B cell (primary cell): ENCODE measurements around the gene SRC. TPM values are rescaled to one million over a fixed set of nuclear protein-coding genes. Genes with fewer than 3 reads are reported as not detected.

Experiments
- ATAC-seq: fragments of 200-7000 bp; cut with Tn5 transposase; one replicate; pipeline ENCODE4 v1.10.0; 2021; ENCODE audit warnings: low read depth, mild to moderate bottlenecking, moderate number of reproducible peaks, moderate library complexity
- CTCF ChIA-PET: fragments of 350-600 bp; sonication (Branson Sonifier 250); formaldehyde crosslinking; loops from one replicate; lab custom pipeline; 2021; ENCODE audit warnings: antibody characterized with exemption, inconsistent platforms; lab: Charles Lee
- POLR2A ChIA-PET: fragments of 350-600 bp; sonication (Branson Sonifier 250); formaldehyde crosslinking; loops from one replicate; lab custom pipeline; 2021; ENCODE audit warnings: antibody characterized with exemption; lab: Charles Lee
- DNase-seq: peaks from one replicate; pipeline ENCODE4 v3.0.0; 2013
- H2AFZ ChIP-seq: 2 replicates; pipeline ENCODE4 v1.6.1; 2012; ENCODE audit warnings: mild to moderate bottlenecking, low read depth, low read length; ENCODE audit not compliant: insufficient read depth, poor library complexity, severe bottlenecking
- H3K27ac ChIP-seq, 2 donors: 1 replicate in 1 of 2; 2 replicates in 1 of 2; pipeline ENCODE4 v1.5.1; 2012 to 2013; ENCODE audit warnings: low read length in 2 of 2, mild to moderate bottlenecking in 2 of 2, moderate library complexity in 1 of 2
- H3K27me3 ChIP-seq, 4 experiments: fragments of 200-600 bp in 1 of 4; sonication (generic) in 1 of 4; replicated peaks in 1 of 4; 1 replicate in 2 of 4; 2 replicates in 2 of 4; pipeline versions ENCODE4 v1.6.1 to v1.7.0; 2013 to 2016; ENCODE audit warnings: low read length in 3 of 4, mild to moderate bottlenecking in 2 of 4, mixed read lengths in 1 of 4, moderate library complexity in 1 of 4; ENCODE audit not compliant: insufficient read depth in 4 of 4, control insufficient read depth in 3 of 4; ENCODE audit errors: control extremely low read depth in 1 of 4
- H3K36me3 ChIP-seq, 2 experiments: replicated peaks in 1 of 2; 1 replicate in 1 of 2; 2 replicates in 1 of 2; pipeline versions ENCODE4 v1.6.1 to v1.7.1; 2013; ENCODE audit warnings: low read length in 1 of 2; ENCODE audit not compliant: insufficient read depth in 2 of 2, control insufficient read depth in 1 of 2; ENCODE audit errors: control extremely low read depth in 1 of 2, extremely low read depth in 1 of 2
- H3K4me1 ChIP-seq, 2 donors: fragments of 200-600 bp in 1 of 2; sonication (generic) in 1 of 2; 1 replicate in 1 of 2; 2 replicates in 1 of 2; pipeline versions ENCODE4 v1.5.1 to v1.6.1; 2013 to 2017; ENCODE audit warnings: low read length in 2 of 2; ENCODE audit not compliant: control insufficient read depth in 2 of 2, insufficient read depth in 2 of 2
- H3K4me2 ChIP-seq: replicated peaks from 2 replicates; pipeline ENCODE3; 2012; ENCODE audit warnings: mild to moderate bottlenecking, low read depth, low read length; ENCODE audit not compliant: poor library complexity, severe bottlenecking
- H3K4me3 ChIP-seq, 5 experiments: fragments of 200-600 bp in 1 of 5; sonication (generic) in 1 of 5; 1 replicate in 3 of 5; 2 replicates in 2 of 5; pipeline versions ENCODE4 v1.5.1 to v1.7.0; 2011 to 2016; ENCODE audit warnings: low read length in 4 of 5, mild to moderate bottlenecking in 4 of 5, low read depth in 2 of 5, control low read depth in 1 of 5, moderate library complexity in 1 of 5; ENCODE audit not compliant: insufficient read depth in 1 of 5; ENCODE audit errors: control extremely low read depth in 1 of 5, extremely low read depth in 1 of 5
- H3K79me2 ChIP-seq: fragments of 200-600 bp; sonication (generic); one replicate; pipeline ENCODE4 v1.6.0; 2016; ENCODE audit warnings: low read length; ENCODE audit not compliant: control insufficient read depth, insufficient read depth
- H3K9ac ChIP-seq: fragments of 200-600 bp; sonication (generic); 2 replicates; pipeline ENCODE4 v1.6.1; 2017; ENCODE audit warnings: mild to moderate bottlenecking, low read length, moderate library complexity
- H3K9me3 ChIP-seq, 3 donors: one replicate each; pipeline versions ENCODE4 v1.6.1 to v1.7.1; 2013; ENCODE audit warnings: low read length in 2 of 3; ENCODE audit not compliant: control insufficient read depth in 2 of 3, insufficient read depth in 1 of 3; ENCODE audit errors: control extremely low read depth in 1 of 3
- H4K20me1 ChIP-seq: 2 replicates; pipeline ENCODE4 v1.6.0; 2012; ENCODE audit warnings: mild to moderate bottlenecking, low read length; ENCODE audit not compliant: insufficient read depth, control insufficient read depth, poor library complexity, severe bottlenecking
- H3K27ac Mint-ChIP-seq: one replicate; pipeline ENCODE4 v1.8.0; 2021; ENCODE audit warnings: mixed read lengths
- H3K27me3 Mint-ChIP-seq: one replicate; pipeline ENCODE4 v1.8.0; 2021; ENCODE audit warnings: mixed read lengths
- H3K4me1 Mint-ChIP-seq: one replicate; pipeline ENCODE4 v1.8.0; 2021; ENCODE audit warnings: mixed read lengths
- H3K4me3 Mint-ChIP-seq: one replicate; pipeline ENCODE4 v1.8.0; 2021; ENCODE audit warnings: mixed read lengths
- H3K9me3 Mint-ChIP-seq: one replicate; pipeline ENCODE4 v1.8.0; 2022; ENCODE audit warnings: mixed read lengths; ENCODE audit not compliant: insufficient read depth
- CTCF ChIP-seq: fragments of 200-600 bp; IDR thresholded peaks from one replicate; pipeline ENCODE4 v1.8.0; 2022; ENCODE audit warnings: antibody characterized with exemption, mild to moderate bottlenecking
- EZH2 ChIP-seq: IDR thresholded peaks from 2 replicates; pipeline ENCODE4 v1.6.1; 2012; ENCODE audit warnings: borderline replicate concordance, low read depth, mild to moderate bottlenecking, moderate library complexity, low read length; ENCODE audit not compliant: insufficient read depth, poor library complexity, severe bottlenecking
- WGBS: methylation state at CpG from one replicate; pipeline ENCODE4 v1.1.5; 2013; ENCODE audit warnings: missing lambda C conversion rate; ENCODE audit not compliant: insufficient coverage; 5-methylcytosine and 5-hydroxymethylcytosine counted together
- intact Hi-C: fragments of 100-400 bp; cut with micrococcal nuclease; formaldehyde crosslinking; loops from one replicate; pipeline ENCODE4 v1.10.0; 2022
- polyA plus RNA-seq: library from polyadenylated mRNA; depleted of rRNA; stranded (reverse); fragments of >200 nt; gene quantifications from 2 replicates; pipeline ENCODE4 v1.2.3, GENCODE V29; 2012
- total RNA-seq, 2 donors: library from RNA; stranded (reverse); fragments of 120-200 nt in 1 of 2; gene quantifications; 1 replicate in 1 of 2; 2 replicates in 1 of 2; pipeline versions ENCODE4 v1.2.3 to v1.2.4, GENCODE V29; 2013 to 2022

Gene SRC
- total and polyA plus RNA-seq, 2 donors (not counting 1 experiment from before 2014, with no cell fraction given): 6.5 to 16.8 TPM

- no peak for ATAC-seq
- no peak for DNase-seq
- no peak overlapping the region for H3K27ac ChIP-seq
- Mint-ChIP-seq H3K9me3 (no peaks in the 10 kb centered on the region), H3K27me3 (peaks cover 21% of the 10 kb centered on the region), H3K27ac (no peak overlapping the region), H3K4me3 (no peak overlapping the region), H3K4me1 (no peaks in the 10 kb centered on the region)
- no peaks in the 10 kb centered on the region for H3K4me1 ChIP-seq
- H4K20me1 ChIP-seq: no peaks in the 10 kb centered on the region
- WGBS: no CpG with 5 or more reads among the region's 1 CpG
- H3K9me3 ChIP-seq: no peaks in the 10 kb centered on the region
- POLR2A ChIA-PET: no interaction called here
- intact Hi-C loops: no loop called here
- H3K9ac ChIP-seq: no peak overlapping the region
- no peak overlapping the region for H3K4me3 ChIP-seq
- CTCF ChIA-PET: no interaction called here
- no peaks in the 10 kb centered on the region for H3K36me3 ChIP-seq
- peaks cover 0 to 8% (median 1%) of the 10 kb centered on the region in 4 experiments for H3K27me3 ChIP-seq
- H3K79me2 ChIP-seq: no peaks in the 10 kb centered on the region
- TF ChIP-seq CTCF: no peak
- TF ChIP-seq EZH2: no peak
- H2AFZ ChIP-seq: no peak overlapping the region
- H3K4me2 ChIP-seq: no peak overlapping the region
These were observed 96.6 kb downstream of the SRC start for GRCh38 chr20:37442547-37442946.

- H3K27me3 Mint-ChIP-seq: peaks cover 18% of the 10 kb centered on the region
- DNase-seq (no peak), ATAC-seq (no peak)
- TF ChIP-seq EZH2 (no peak), CTCF (no peak)
- H3K4me1 Mint-ChIP-seq: no peaks in the 10 kb centered on the region
- Histone ChIP-seq H4K20me1 (no peaks in the 10 kb centered on the region), H3K4me3 (no peak overlapping the region), H3K79me2 (no peaks in the 10 kb centered on the region), H3K27ac (no peak overlapping the region), H2AFZ (no peak overlapping the region), H3K36me3 (no peaks in the 10 kb centered on the region), H3K27me3 (peaks cover 0 to 8% (median under 1%) of the 10 kb centered on the region in 4 experiments), H3K4me1 (no peaks in the 10 kb centered on the region), H3K4me2 (no peak overlapping the region), H3K9ac (no peak overlapping the region), H3K9me3 (no peaks in the 10 kb centered on the region)
- ChIA-PET POLR2A (no interaction called here), CTCF (interaction anchor here (1.0 kb wide), 1 partner anchor 167 kb away, joined by 4 read pairs; no protein-coding TSS in a partner anchor)
- H3K4me3 Mint-ChIP-seq: no peak overlapping the region
- no peaks in the 10 kb centered on the region for H3K9me3 Mint-ChIP-seq
- no peak overlapping the region for H3K27ac Mint-ChIP-seq
- 96% methylated on average over 3 of the region's 3 CpGs for WGBS
- intact Hi-C loops: no loop called here
These were observed 97.0 kb downstream of the SRC start for GRCh38 chr20:37442986-37443385.
